Measurements from ENCODE around the gene CFAP57.
A peak's percentile ranks its signal among the peaks of the same experiment; 100 is the strongest.

Gene CFAP57

DNA sequence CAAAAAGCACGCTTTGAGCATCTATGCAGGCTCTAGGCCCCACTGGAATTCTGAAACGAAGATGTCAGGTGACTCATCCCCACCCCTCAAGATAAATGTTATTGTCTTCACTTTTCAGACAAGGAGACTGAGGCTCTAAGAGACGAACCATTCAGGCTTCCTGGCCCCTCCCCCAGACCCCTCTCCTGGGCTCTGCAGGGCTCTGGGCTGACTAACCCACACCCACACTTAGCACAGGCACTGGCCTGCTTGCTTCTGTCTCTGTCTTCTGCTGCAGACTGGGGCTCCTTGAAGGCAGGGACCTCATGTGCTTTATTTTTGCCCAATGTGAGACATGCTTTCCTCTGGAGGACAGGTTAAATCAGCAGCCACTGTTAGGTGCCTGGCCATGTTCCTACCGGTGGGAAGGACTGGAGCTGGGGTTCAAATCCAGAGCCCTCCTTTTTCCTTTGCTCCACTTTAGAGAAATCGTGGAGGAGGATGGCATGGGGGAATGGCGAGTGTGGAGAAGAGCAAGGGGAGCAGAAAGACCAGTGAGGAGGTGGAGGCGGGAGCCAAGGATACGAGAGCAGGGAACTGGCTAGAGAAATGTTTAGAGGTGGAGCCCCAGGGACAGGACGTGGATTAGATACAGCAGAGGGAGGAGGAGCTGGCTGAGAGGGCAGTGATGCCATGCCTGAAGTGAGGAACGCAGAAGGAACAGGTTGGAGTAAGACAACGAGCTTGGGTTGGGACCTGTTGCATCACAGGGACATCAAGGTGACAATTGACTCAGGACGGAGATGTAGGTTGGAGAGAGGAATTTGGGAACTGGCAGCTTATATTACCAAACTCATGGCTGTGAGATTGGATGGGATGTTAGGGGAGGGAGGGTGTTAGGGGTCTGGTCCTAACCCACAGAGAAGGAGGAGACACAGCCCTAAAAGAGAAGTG is 99.3 kb downstream of the CFAP57 start:
- DNase-seq = no peak
- in situ Hi-C loops (cut with MboI; ENCODE audit: low pct_unique_long_range_greater_than_20kb, low sequenced_read_pairs) = no loop called here

DNA sequence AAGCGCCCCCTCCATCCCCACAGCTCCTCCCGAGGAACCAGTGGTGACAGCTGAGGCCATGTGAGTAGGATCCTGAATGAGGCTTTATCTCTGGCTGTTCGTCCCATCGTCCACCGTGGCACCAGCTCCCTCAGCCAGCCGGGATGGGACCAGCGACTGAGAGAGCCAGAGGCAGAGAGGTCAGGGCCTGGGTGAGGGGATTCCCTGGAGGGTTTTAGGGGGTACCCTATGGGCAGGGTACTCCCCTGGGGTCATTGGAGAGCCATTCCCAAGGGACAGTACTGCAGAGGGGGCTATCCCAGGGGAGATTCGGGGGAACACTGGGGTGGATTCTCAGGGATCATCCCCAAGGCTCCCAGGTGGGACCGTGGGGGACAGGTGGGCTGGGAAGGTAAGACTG is 100.0 kb downstream of the CFAP57 start:
- DNase-seq = no peak
- in situ Hi-C loops (cut with MboI; ENCODE audit: low pct_unique_long_range_greater_than_20kb, low sequenced_read_pairs) = no loop called here

DNA sequence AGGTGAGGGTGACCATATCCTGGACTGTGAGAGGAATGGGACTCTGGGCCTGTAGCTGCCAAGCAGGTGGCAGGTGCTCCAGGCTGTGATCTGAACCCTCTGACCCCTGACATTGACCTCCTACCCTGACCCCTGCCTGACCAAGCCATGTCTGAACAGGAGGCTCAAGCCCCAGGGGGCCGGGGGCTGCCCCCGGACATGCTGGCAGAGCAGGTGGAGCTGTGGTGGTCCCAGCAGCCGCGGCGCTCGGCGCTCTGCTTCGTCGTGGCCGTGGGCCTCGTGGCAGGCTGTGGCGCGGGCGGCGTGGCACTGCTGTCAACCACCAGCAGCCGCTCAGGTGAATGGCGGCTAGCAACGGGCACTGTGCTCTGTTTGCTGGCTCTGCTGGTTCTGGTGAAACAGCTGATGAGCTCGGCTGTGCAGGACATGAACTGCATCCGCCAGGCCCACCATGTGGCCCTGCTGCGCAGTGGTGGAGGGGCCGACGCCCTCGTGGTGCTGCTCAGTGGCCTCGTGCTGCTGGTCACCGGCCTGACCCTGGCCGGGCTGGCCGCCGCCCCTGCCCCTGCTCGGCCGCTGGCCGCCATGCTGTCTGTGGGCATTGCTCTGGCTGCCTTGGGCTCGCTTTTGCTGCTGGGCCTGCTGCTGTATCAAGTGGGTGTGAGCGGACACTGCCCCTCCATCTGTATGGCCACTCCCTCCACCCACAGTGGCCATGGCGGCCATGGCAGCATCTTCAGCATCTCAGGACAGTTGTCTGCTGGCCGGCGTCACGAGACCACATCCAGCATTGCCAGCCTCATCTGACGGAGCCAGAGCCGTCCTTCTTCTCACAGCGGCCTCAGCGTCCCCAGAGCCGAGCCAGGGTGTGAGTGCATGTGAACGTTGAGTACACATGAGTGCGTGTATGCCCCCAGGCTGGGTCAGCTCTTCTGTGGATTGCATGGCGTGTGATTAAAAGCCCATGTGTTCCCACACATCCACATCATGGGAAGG is 100.7 kb downstream of the CFAP57 start:
- in situ Hi-C loops (cut with MboI; ENCODE audit: low pct_unique_long_range_greater_than_20kb, low sequenced_read_pairs) = no loop called here
- no peak for DNase-seq

DNA sequence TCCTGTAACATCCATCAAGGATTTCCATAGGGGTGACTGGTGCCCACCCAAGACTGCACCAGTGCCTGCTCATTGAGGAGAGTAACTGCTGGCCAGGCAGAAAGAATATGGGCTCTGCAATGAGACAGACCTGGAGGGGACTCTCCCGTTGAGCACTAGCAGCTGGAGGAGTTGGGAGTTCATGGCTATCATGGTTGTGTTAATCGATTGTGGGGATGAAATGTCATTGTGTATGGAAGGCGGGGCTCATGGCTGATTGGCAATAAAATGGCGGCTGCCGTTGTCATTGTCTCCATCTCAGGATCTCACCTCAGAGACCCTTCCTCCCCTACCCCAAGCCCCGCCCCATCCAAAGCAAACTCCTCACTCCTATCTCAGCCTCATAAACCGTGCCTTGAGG is 101.6 kb downstream of the CFAP57 start:
- in situ Hi-C loops (cut with MboI; ENCODE audit: low pct_unique_long_range_greater_than_20kb, low sequenced_read_pairs) = no loop called here
- DNase-seq = no peak

DNA sequence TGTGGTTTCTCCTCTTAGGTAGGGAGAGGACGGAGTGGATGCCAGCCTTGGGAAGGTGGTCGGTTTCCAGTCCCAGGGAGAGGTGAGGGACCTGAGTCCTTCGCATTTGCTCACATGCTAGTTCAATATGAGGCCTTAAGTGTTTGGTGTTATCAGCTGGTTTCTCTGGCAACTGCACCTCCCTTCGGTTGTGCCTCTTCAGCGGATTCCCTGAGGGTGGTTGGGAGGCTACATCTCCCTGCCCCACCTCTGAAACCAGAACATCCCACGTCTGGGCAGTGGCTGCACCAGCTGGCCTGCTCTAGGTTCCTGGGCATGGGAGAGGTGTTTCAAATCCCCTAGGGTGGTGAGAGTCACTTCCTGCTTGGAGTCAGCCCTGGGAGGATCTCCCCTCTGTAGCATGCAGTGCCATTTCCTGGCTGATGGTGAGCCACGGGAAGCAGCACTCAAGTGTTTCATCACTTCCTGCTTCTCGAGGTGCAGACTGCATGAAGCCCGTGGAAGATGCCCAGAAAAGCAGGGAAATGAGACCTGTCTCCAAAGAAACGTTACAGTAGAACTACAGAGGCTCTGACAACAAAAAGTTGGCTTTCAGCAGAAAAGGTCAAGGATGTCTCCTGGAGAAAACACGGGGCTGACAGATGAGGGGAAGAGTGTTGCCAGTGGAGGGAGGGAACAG is 102.1 kb downstream of the CFAP57 start:
- peak; percentile 70 for DNase-seq
- in situ Hi-C loops (cut with MboI; ENCODE audit: low pct_unique_long_range_greater_than_20kb, low sequenced_read_pairs) = no loop called here

DNA sequence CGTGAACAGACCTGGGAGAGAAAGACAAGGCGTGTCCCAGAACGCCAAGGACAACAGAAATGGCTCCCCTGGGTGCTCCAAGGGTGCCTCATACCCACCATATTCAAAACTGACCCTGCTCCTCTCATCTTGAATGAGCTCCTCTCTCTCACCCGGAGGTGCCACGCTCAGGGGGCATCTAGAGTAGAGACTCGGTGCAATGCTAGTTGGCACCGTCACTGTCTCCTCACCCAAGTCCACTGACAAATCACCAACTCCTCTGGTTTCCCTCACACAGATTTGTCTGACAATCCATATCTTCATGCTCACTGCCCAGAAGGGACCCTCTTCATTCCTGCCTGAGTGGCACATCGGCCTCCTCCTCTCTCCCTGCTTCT is 102.7 kb downstream of the CFAP57 start:
- no peak for DNase-seq
- in situ Hi-C loops (cut with MboI; ENCODE audit: low pct_unique_long_range_greater_than_20kb, low sequenced_read_pairs) = no loop called here

DNA sequence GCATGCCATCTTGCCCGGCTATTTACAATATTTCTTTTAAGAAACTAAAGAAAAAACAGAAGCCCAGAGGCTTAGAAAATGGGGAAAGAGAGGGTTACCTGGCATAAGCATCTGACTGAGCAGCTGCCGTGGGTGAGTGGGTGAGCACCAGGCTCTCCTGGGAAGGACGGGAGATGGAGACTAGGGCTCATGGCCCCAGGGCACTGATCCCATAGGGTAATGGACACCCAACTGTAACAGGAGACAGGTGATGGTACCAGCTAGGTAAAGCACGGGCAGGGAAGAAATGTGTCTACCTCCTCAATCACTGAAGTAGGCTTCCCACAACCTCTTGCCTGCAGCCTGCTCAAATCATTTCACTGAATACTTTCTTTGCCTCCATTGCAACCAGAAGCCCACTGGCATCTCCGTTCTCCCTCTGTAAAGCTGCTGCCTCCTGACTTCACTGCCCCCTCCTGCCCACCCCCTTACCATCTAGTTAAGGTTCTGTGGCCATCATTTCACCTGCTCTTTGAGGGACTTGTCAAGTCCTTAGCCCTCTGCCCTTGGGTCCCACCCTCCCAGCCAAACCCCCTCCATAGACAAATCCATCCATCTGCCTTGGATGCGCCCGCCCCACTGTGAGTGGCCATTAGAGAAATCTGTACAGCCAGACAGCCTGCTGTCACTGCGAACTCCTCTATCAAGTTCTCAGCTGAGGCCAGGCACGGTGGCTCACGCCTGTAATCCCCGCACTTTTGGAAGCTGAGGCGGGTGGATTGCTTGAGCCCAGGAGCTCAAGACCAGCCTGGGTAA is 103.9 kb downstream of the CFAP57 start:
- no peak for DNase-seq
- in situ Hi-C loops (cut with MboI; ENCODE audit: low pct_unique_long_range_greater_than_20kb, low sequenced_read_pairs) = no loop called here

DNA sequence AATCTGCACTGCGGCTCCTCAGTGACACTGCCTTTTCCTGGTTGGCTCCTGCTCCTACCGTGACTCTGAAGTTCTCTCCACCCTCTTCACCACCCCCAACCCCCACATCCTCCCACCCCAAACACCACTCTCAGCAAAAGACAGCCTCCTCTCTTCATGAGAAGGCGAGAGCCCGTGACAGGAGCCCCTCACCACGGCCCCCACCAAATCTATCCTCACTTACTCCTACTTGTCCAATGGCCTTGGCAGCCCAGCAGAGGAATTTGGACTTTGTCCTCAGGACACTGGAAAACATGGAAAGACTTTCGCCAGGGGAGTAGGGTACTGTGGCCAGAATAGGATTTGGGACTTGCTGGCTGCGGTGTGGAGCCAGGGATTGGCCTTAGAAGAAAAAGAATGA is 104.5 kb downstream of the CFAP57 start:
- no peak for DNase-seq
- in situ Hi-C loops (cut with MboI; ENCODE audit: low pct_unique_long_range_greater_than_20kb, low sequenced_read_pairs) = no loop called here

DNA sequence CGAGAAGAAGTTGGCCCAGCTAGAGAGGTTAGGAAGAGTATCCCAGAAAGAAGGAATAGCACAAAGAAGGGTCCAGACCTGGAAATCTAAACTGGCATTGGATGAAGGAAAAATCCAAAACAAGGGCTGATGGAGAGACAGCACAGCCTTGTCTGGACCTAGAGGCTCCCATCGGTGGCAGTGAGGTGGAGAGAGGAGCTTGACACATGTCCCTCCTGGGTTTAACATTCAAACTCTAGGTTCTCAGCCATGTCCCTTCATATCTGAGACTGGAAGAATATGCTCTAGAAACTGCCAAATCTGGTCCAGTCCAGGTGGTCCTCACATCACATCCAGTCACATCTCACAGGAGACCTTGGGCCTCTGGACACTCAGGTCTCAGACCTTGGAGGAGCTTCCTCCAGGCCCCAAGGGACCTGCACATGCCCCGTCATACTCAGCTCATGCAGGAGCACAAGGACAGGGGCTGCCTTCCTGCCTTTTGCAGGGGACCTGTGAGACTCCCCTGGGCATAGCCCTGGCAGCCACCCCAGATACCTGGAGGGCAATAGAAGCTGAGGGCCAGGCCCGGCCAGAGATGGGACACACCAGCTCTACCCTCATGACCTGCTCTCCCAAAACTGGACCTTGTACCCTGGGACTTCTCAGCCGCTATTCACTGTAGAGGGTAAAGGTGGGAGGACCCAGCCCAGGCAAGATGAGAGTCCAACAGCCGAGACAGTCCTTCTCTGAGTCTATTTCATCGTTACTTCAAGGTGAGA is 105.2 kb downstream of the CFAP57 start:
- DNase-seq = no peak
- in situ Hi-C loops (cut with MboI; ENCODE audit: low pct_unique_long_range_greater_than_20kb, low sequenced_read_pairs) = no loop called here

DNA sequence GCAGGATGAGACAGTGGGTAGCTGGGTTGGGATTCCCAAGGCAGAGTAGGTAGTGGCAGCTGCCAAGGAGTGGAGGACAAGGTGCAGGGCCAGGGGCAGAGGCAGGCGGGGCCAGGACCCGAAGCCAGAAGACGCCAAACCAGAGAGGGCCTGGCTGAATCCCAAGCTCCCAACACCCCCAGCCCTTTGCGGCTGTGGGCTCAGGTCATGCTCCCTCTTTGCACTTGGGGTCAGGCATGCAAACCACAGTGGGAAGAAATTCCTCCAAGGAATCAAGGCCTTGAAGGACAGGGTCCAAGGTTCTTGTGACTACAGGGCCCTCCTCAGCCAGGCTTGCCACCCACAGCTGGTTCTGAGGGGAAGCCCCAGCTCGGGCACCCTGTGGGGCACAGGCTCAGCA is 107.0 kb downstream of the CFAP57 start:
- DNase-seq = no peak
- in situ Hi-C loops (cut with MboI; ENCODE audit: low pct_unique_long_range_greater_than_20kb, low sequenced_read_pairs) = no loop called here

DNA sequence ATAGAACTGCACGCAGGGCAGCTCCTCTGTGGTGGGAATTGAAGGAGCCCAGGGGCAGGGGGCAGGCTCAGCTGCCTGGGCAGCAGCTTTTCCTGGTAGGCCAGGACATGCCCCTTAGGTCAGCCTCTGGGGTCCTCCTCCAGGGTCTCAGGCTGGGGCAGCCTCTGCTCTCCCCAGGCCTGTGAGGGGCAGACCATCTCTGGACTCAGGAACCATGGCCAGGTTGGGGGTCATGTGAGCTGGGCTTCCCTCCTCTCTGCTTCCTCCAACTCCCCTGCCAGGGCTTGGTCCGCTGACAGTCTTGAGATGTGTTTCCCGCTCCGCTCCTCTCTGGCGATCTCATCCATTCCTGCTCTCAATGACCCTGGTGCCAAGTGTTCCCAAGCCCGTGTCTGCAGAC is 107.5 kb downstream of the CFAP57 start:
- in situ Hi-C loops (cut with MboI; ENCODE audit: low pct_unique_long_range_greater_than_20kb, low sequenced_read_pairs) = no loop called here
- DNase-seq = no peak

DNA sequence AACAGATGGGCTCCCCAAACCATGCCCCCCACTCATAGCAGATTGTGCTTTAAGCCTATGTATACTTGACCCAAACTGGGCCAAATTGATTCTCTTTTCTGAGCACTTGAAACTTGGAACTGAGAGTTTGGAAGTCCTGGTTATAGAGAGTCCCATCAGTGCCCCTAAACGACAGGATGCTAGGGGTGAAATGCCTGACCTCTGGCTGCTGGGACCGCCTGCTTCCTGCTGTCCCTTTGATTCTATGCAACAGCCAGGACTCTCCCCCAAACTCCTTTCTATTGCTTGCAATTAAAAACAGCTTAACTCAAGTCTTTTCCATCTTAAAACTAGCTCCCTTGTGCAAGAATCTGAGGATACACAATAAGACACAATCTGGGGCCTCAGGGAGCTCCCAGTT is 108.6 kb downstream of the CFAP57 start:
- DNase-seq = no peak
- in situ Hi-C loops (cut with MboI; ENCODE audit: low pct_unique_long_range_greater_than_20kb, low sequenced_read_pairs) = no loop called here

DNA sequence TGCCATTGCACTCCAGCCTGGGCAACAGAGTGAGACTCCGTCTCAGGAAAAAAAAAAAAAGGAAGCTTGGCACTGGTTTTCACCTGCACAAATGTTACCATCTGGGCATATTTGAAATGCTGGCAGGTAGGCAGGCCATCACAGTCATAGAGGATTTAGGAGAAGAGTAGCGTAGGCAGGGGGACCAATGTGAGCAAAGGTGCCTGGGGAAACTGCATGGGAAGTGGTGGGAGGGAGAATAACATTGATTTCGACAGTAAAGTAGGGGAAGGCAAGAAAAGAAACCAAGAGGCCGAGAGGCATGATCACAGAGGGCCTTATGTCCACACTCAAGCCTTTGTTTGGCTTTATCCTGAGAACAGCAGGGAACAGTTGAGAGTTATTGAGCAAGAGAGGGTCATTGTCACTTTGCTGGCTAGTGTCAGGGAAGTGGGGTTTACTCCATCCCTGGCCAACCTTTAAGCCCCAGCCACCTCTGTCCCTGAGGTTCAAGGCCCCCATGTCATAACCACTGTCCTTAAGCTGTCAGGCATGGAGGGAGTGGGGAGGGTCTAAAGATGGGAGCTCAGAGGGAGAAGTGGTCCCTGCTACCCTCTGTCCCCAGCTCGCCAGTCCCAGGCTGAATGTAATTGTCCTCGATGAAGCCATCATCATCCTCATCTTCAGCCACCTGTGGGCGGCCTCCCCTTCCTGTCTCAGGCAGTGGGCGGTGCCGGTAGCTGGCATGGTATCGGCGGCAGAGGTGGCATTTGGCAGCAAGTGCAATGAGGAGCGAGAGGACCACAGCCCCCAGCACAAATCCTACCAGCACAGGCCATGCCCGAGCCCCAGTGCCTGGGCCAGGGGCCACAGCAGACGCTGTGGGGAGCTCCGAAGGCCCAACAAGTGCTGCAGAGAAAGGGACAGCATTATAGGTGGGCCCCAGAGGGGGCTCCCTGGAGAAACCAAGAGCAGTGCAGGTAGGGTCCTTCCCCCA is 110.4 kb downstream of the CFAP57 start:
- in situ Hi-C loops (cut with MboI; ENCODE audit: low pct_unique_long_range_greater_than_20kb, low sequenced_read_pairs) = no loop called here
- no peak for DNase-seq

DNA sequence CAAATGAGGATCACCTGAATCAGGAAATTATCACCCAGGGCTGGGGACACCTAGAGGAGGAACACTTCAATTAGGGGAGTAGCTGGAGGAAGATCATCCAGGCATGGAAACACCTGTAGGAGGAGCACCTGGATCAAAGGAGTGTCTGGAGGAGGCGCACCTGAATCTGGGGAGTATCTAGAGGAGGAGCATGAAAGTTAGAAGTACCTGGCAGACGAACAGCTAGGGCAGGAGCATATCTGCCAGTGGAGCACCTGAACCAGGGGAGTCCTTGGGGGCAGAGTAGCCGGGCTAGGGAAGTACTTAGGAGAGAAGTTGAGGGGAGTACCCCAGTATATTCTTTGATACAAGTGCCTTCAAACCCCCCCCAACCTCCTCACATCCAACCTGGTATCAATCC is 111.9 kb downstream of the CFAP57 start:
- no peak for DNase-seq
- in situ Hi-C loops (cut with MboI; ENCODE audit: low pct_unique_long_range_greater_than_20kb, low sequenced_read_pairs) = no loop called here

DNA sequence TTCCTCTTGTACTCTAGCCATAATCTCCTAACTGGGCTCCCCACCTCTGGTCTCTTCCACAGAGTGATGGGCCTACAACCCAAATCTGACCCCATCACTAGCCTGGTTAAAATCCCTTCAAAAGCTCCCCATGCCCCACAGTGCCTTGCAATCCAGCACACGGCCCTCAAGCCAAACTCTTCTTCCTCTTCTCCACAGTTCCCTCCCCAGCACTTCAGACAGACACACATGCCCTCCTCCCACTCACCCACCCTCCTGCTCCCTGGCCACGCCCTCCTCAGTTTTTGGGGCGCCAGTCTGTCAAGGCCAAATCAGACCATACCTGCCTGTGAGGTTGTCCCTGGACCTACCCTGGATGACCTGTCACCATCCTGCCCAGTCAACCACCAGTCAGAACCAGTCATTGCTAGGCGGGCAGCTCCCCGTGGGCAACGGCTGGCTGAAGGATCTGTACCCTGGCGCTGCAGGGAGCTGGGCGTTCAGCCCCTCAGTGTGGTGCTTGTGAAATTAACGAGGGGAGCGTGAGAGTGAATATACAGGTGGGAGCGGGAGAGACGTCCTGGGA is 112.5 kb downstream of the CFAP57 start:
- DNase-seq = no peak
- in situ Hi-C loops (cut with MboI; ENCODE audit: low pct_unique_long_range_greater_than_20kb, low sequenced_read_pairs) = no loop called here

DNA sequence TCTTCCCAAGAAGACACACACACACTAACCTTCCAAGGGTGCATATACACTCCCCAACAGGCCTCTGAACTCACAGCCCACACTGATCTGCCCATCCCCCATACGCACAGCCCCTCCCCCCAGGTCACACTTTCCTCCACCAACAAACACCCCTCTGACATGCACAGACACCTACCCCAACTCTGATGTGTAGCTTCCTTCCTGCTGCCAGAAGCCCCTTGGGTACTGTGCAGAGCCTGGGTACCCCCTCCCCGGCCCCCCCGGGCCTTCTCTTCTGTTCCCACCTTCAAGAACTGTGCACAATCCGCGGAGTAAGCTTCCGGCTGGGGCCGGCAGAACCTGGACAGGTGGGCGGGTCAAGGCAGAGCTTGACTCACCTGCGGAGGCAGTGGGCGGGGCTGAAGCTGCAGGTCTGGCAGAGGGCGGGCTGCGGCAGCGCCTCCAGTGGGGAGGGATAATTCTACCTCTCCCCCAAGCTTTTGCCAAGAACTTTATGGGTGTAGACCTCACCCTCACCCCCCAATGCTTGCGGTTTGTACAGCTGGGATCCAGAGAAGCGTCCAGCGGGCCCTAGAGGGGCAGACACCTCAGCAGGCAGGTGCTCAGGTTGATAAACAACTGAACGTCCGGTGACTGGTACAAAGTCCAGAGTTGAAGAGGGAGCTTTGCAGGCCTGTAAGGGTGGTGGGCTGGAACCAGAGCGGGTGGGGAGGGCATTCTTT is 113.3 kb downstream of the CFAP57 start, which contains the start of gene C1orf210:
Gene C1orf210, minus strand, starts transcription at position 313 of the 722 bp plus-strand sequence. CDS start 2,311 bp downstream, outside the sequence.
- DNase-seq = no peak
- in situ Hi-C loops (cut with MboI; ENCODE audit: low pct_unique_long_range_greater_than_20kb, low sequenced_read_pairs) = no loop called here

Measured in KBM-7 (cell line).